GM03348 (cell line): ENCODE data around the gene XRCC5.

Experiments
- DNase-seq: peaks from one replicate; pipeline ENCODE4 v3.0.0; 2012; ENCODE audit warnings: low spot score

XRCC5 gene

DNA sequence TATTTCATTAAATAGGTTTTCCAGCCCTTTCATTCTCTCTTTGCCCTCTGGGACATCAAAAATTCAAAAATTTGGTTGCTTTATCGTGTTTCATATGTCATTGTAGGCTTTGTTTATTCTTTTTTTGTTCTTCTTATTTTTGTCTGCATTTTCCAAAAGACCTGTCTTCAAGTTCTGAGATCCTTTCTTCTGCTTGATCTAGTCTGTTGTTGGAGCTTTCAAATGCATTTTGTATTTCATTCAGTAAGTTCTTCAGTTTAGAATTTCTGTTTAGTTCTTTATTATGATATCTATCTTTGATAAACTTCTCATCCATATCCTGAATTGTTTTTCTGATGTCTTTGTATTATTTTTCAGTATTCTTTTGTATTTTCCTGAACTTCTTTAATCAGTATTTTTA, 123.6 kb downstream of the XRCC5 start:
- no peak for DNase-seq

DNA sequence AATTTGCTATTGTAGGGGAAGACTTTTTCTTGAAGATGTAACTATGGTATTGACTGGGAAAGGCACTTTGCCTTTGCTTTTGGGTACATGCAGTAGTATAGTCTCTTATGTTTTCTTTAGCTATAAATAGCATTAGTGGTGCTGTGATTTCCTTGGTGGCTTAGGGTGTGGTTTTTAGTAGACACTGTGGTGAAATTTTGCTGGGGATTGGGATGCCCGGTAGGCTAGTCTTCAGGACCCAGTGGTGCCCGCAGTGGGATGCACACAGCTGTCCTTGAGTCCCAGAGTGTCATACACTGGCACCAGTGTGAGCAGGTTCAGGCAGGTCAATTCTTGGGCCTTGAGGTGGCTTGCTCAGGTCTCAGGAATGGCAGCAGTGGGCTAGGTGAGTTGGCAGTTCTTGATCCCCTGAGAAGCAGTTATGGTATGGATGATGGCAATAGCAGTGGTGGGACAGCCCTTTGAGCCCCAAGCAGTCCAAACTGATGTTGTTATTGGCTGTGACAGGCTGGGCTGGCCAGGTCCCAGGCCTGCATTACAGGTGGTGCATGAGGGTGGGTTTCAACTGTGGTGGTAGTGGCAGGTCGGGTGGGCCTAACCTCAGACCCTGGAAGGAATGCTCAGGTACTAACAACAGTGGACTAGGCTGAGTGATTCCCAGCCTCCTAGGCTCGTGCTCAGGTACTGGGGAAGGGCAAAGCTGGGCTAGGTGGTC, 124.3 kb downstream of the XRCC5 start:
- no peak for DNase-seq

DNA sequence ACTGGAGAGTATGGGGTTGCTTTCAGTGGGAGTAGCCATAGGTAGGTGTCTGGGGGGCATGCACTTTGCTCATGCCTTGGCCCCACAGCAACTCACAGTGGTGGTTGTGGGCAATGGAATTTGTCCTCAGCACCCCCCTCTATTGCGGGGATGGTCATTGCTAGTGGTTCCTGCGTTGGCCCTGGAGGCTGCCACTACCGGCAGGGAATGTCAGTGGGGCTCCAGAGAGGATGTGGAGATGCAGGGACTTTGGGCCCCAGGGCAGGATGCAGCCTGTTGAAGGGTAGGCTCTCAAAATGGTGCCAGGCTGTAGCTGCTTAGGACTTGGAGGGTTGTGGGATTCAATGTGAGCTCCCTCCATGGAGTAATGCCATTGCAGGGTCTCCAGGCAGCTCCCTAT, 125.0 kb downstream of the XRCC5 start:
- no peak for DNase-seq

DNA sequence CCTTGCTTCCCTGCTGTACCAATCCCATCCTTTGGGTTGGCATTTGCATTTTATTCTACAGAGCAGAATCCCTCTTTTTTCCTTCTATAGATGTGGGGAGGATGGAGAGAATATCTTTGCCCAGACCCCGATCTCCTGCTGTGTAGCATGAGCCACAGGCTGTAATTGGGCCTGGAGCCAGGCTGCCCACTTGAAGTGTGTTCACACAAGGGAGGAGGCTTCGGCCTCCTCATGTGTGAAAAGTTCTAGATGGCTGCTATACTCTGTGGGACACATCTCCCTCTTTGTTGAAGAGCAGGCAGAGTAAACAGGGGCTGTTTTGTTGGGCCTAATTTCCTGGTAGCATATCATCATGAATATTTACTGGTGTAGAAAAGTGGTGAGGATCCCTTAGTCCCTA, 126.3 kb downstream of the XRCC5 start:
- DNase-seq = no peak

DNA sequence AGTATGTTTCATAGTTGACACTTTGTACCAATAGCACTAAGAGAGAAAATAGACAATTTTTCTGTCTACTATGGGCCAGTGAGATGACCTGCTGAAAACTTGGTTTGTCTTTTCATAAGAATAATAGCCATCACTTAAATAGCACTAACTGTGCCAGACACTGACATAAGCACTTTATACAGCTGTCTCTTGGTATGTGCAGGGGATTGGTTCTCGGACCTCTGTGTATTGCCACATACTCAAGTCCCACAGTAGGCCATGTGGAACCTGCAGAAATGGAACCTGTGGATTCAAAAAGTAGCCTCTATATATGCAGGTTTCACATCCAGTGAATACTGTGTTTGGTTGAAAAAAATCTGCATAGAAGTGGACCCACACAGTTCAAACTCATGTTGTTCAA, 126.7 kb downstream of the XRCC5 start:
- no peak for DNase-seq

DNA sequence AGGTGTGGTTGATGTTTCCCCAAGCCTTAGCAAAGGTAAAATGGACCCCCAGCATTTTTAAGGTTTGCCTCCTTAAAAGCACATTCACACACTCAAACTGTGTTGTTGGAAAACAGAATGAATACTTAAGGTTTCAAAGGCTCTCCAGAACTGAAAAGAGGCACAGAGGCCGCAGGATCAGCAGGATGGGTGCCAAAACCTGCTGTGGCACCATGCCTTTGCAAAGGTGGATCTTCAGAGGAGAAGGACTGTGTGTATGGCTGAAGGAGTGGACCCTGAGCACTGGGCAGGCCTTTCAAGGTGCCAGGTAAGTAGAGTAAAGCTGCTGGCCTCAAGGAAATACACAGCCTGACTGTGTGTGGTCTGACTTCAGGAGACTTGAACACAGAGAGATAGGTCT, 127.3 kb downstream of the XRCC5 start:
- no peak for DNase-seq

DNA sequence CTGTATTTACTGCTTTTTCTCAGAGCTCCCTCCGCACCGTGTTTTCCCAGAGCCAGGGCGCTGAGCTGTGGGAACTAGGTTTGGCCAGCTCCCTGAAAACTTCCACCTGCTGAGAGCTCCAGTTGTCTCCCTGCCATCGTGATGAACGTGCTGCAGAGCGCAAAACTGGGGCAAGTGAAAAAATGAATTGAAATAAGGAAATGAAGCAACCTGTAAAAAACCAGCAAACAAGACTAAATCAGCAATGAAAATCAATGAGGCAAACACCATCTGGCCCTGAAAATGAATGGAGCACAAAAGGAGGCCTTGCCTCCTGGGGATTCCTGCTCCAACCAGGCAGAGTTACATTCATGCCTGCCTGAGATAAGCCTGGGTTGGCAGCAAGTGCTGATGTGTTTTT, 133.2 kb downstream of the XRCC5 start:
- no peak for DNase-seq

DNA sequence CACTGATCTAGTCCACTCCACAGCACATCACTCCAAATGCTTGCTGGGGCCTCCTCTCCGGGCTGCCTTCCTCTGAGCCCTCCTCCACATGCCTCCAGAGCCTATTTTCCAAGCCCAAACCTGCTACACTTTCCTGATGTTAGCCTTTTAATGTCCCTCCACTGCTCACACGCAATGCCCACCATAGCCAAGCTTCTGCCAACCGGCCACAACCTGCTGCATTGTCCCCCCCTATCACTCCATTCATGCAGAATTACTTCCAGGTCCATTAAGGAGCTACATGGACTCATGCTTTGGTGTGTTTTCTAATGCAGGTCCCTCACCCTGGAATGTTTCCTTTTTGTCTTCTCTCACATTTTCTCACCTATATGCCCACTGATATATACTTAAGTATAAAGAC, 133.9 kb downstream of the XRCC5 start:
- no peak for DNase-seq

DNA sequence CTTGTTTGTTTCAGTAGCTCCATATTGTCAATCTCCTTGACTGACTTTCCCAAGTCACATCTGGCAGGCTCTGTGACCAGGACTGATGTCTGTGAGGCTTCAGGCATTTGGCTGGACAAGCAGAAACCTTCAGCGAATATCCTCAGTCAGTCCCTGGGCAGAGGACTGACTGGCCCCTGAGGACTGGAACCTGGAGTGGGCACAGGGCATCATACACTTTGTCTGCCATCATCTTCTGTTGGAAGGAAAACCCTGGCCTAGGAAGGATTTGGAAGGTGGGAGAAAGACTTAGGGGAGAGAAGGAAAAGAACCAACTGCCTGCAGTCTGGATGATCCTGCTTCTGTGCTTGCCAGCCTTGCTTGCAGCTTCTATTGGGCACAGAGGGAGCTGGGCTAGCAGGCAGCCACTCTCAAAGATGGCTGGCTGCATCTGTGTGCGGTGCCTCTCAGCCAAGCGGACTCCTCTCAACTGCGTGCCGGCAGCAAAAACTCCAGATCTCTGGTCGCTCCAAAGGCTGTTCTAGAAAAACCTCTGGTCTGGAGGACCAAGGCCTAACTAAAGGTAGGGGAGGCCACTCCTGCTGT, 136.3 kb downstream of the XRCC5 start:
- DNase-seq = no peak

DNA sequence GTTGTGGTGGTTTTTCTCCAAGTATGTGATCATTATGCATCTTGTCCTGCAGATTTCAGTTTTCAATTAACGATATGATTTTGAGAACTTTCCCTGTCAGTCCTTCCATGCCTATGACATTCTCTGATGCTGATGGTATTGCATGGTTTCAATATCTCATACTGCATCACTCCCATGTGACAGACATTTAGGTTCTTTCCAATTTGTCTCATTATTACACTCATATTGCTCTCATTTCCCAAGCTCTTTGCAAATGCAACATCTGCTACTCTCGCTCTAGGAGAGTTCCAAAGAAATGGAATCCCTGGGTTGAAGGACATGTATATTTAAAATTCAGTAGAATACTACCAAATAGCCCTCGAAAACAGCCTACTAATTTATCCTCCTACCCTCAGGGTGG, 137.6 kb downstream of the XRCC5 start:
- no peak for DNase-seq
